Thyroid gland (tissue), 4 donors: ENCODE data around the gene SCN5A.

Source experiments
- CTCF ChIP-seq, 6 experiments: fragments of 200-600 bp in 3 of 6; fragments of 450-650 bp in 3 of 6; sonication (generic) in 3 of 6; IDR thresholded peaks; one replicate each; pipeline ENCODE4 v1.5.1; 2016 to 2019; ENCODE audit warnings: antibody characterized with exemption in 6 of 6, mild to moderate bottlenecking in 2 of 6, inconsistent platforms in 1 of 6, moderate library complexity in 1 of 6
- POLR2A ChIP-seq, 2 donors: fragments of 450-650 bp; IDR thresholded peaks; one replicate each; pipeline ENCODE4 v1.6.1; 2017; ENCODE audit warnings: antibody characterized with exemption in 2 of 2, mild to moderate bottlenecking in 2 of 2, moderate library complexity in 1 of 2

- TF ChIP-seq CTCF (IDR thresholded peaks at IDR 0.05), result no peak
- TF ChIP-seq POLR2A (IDR thresholded peaks at IDR 0.05), result no peak
Observed at GRCh38 chr3:38614651-38615352, 34.7 kb downstream of the SCN5A start.
